Measurements from ENCODE around the gene KLHL9. TPM values are rescaled to one million over a fixed set of nuclear protein-coding genes. Genes with fewer than 3 reads are reported as not detected.
"Not testable (repeated sequence)": the region's sequence is repeated elsewhere in the genome, so short reads cannot be mapped to it uniquely, and the experiment has no call there.

The KLHL9 gene, protein sequence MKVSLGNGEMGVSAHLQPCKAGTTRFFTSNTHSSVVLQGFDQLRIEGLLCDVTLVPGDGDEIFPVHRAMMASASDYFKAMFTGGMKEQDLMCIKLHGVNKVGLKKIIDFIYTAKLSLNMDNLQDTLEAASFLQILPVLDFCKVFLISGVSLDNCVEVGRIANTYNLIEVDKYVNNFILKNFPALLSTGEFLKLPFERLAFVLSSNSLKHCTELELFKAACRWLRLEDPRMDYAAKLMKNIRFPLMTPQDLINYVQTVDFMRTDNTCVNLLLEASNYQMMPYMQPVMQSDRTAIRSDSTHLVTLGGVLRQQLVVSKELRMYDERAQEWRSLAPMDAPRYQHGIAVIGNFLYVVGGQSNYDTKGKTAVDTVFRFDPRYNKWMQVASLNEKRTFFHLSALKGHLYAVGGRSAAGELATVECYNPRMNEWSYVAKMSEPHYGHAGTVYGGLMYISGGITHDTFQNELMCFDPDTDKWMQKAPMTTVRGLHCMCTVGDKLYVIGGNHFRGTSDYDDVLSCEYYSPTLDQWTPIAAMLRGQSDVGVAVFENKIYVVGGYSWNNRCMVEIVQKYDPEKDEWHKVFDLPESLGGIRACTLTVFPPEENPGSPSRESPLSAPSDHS
- total RNA-seq (10 to 100 TPM; 14.1 to 27.7 (median 26.0) TPM), total RNA-seq (50.1 to 115 (median 74.5) reads per million in 29 experiments)
- total RNA-seq (2013), result 39.4 TPM

- Histone ChIP-seq H3K4me3 (ENCODE audit: control insufficient read depth in 1 of 2, extremely low read depth in 1 of 2, low read length in 1 of 2) (peak within 1 kb of the TSS; percentile 91 to 99), H3K27ac (ENCODE audit: low read length) (peak within 1 kb of the TSS; percentile 98), H3K27me3 (replicated peaks in 1 of 2; ENCODE audit: control insufficient read depth in 2 of 2, extremely low read depth in 1 of 2, insufficient read depth in 2 of 2, low read length in 1 of 2) (no peaks in the 10 kb centered on the region), H3K4me1 (ENCODE audit: control insufficient read depth in 1 of 2, extremely low read depth in 1 of 2, insufficient read depth in 2 of 2, low read length in 2 of 2) (peaks cover 16 to 26% of the 10 kb centered on the region in 2 experiments), H3K9me3 (no peaks in the 10 kb centered on the region), H3K36me3 (ENCODE audit: control insufficient read depth in 2 of 2, extremely low read depth in 1 of 2, insufficient read depth in 1 of 2, low read length in 1 of 2) (peaks cover 0 to 25% of the 10 kb centered on the region in 2 donors)
- Mint-ChIP-seq H3K4me1 (peaks cover 57 to 60% (median 57%) of the 10 kb centered on the region in 3 donors), H3K9me3 (no peaks in the 10 kb centered on the region), H3K36me3 (peaks cover 16% of the 10 kb centered on the region), H3K27me3 (peaks cover 0 to 2% of the 10 kb centered on the region in 2 donors), H3K27ac (peak within 1 kb of the TSS; percentile 94), H3K4me3 (peak within 1 kb of the TSS; percentile 88 to 93 (median 89))
- 0% methylated on average over 48 of the region's 55 CpGs for WGBS (ENCODE audit: insufficient coverage)
- POLR2A ChIA-PET, result interaction anchor here (0.6 to 1.3 kb wide), 7 partner anchors 8 to 460 kb away, joined by 3 to 10 read pairs (median 3); no protein-coding TSS in a partner anchor
- DNase-seq, result peak; percentile 69 to 92 (median 79)
- ATAC-seq (replicated peaks in 1 of 4), result peak; percentile 86 to 91 (median 88)
- CTCF ChIA-PET, result interaction anchor here (0.7 to 2.1 kb wide), 15 partner anchors 8 to 137 kb away, joined by 3 to 38 read pairs (median 4); no protein-coding TSS in a partner anchor
These were observed at the start of gene KLHL9 for GRCh38 chr9:21334701-21335632. TSS of gene KLHL9 (minus strand) at chr9:21335404. CDS start at chr9:21334859, 545 bp downstream.

DNA sequence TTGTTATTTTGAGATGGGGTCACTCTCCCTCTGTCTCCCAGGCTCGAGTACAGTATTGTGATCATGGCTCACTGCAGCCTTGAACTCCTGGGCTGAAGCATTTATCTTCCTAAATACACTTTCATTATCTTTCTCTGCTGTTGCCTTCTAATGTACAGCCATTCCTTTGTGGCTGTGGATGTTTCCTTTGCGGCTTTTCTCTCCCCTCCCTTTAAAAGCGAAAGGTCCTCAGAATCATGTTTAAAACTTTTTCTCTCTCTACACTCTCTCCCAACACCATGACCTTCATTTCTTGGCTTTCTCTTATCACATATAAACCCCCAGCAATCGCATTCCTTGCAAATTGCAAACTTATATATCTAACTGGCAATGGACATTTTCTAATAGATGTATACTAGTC lies 48.4 kb upstream of the KLHL9 start:
- no peaks in the 10 kb centered on the region for H3K4me1 ChIP-seq (ENCODE audit: control insufficient read depth in 1 of 2, extremely low read depth in 1 of 2, insufficient read depth in 2 of 2, low read length in 2 of 2)
- Mint-ChIP-seq H3K4me3 (peak overlapping the region in 1 of 3 donors; percentile 1), H3K9me3 (no peaks in the 10 kb centered on the region), H3K27me3 (peaks cover 30 to 42% of the 10 kb centered on the region in 2 donors), H3K36me3 (no peaks in the 10 kb centered on the region), H3K4me1 (peaks cover 14 to 20% (median 17%) of the 10 kb centered on the region in 3 donors), H3K27ac (no peak overlapping the region)
- H3K27me3 ChIP-seq (replicated peaks in 1 of 2; ENCODE audit: control insufficient read depth in 2 of 2, extremely low read depth in 1 of 2, insufficient read depth in 2 of 2, low read length in 1 of 2), result no peaks in the 10 kb centered on the region
- ATAC-seq (replicated peaks in 1 of 4) (no peak), DNase-seq (no peak)
- 60% methylated on average over 1 of the region's 4 CpGs for WGBS (ENCODE audit: insufficient coverage)
- ChIA-PET POLR2A (no interaction called here), CTCF (no interaction called here)
- H3K36me3 ChIP-seq (ENCODE audit: control insufficient read depth in 2 of 2, extremely low read depth in 1 of 2, insufficient read depth in 1 of 2, low read length in 1 of 2), result no peaks in the 10 kb centered on the region
- H3K4me3 ChIP-seq (ENCODE audit: control insufficient read depth in 1 of 2, extremely low read depth in 1 of 2, low read length in 1 of 2), result no peak overlapping the region
- H3K9me3 ChIP-seq, result no peaks in the 10 kb centered on the region
- no peak overlapping the region for H3K27ac ChIP-seq (ENCODE audit: low read length)

- Mint-ChIP-seq H3K27ac (peak overlapping the region in 1 of 2 donors; percentile 36), H3K36me3 (no peaks in the 10 kb centered on the region), H3K4me1 (peaks cover 14 to 20% (median 17%) of the 10 kb centered on the region in 3 donors), H3K9me3 (no peaks in the 10 kb centered on the region), H3K4me3 (peak overlapping the region in 2 of 3 donors; percentile 10 to 12), H3K27me3 (peaks cover 36 to 41% of the 10 kb centered on the region in 2 donors)
- H3K9me3 ChIP-seq, result no peaks in the 10 kb centered on the region
- POLR2A ChIA-PET, result no interaction called here
- H3K27me3 ChIP-seq (replicated peaks in 1 of 2; ENCODE audit: control insufficient read depth in 2 of 2, extremely low read depth in 1 of 2, insufficient read depth in 2 of 2, low read length in 1 of 2), result no peaks in the 10 kb centered on the region
- ATAC-seq (replicated peaks in 1 of 4) (peak in 3 of 4 experiments; percentile 36 to 84 (median 50)), DNase-seq (peak in 3 of 35 experiments; percentile 10 to 37 (median 23))
- H3K36me3 ChIP-seq (ENCODE audit: control insufficient read depth in 2 of 2, extremely low read depth in 1 of 2, insufficient read depth in 1 of 2, low read length in 1 of 2), result no peaks in the 10 kb centered on the region
- no peak overlapping the region for H3K4me3 ChIP-seq (ENCODE audit: control insufficient read depth in 1 of 2, extremely low read depth in 1 of 2, low read length in 1 of 2)
- H3K27ac ChIP-seq (ENCODE audit: low read length), result no peak overlapping the region
- CTCF ChIA-PET, result no interaction called here
- WGBS (ENCODE audit: insufficient coverage), result no CpG with 5 or more reads among the region's 5 CpGs
- H3K4me1 ChIP-seq (ENCODE audit: control insufficient read depth in 1 of 2, extremely low read depth in 1 of 2, insufficient read depth in 2 of 2, low read length in 2 of 2), result no peaks in the 10 kb centered on the region
These were observed 46.5 kb upstream of the KLHL9 start for GRCh38 chr9:21381448-21382339.

GRCh38 chr9:21371467-21371866 lies 36.3 kb upstream of the KLHL9 start:
- H3K4me3 ChIP-seq (ENCODE audit: control insufficient read depth in 1 of 2, extremely low read depth in 1 of 2, low read length in 1 of 2); H3K9me3 Mint-ChIP-seq; H3K27me3 ChIP-seq (replicated peaks in 1 of 2; ENCODE audit: control insufficient read depth in 2 of 2, extremely low read depth in 1 of 2, insufficient read depth in 2 of 2, low read length in 1 of 2); POLR2A ChIA-PET; H3K27ac Mint-ChIP-seq; ATAC-seq (replicated peaks in 1 of 4); H3K4me3 Mint-ChIP-seq; H3K4me1 ChIP-seq (ENCODE audit: control insufficient read depth in 1 of 2, extremely low read depth in 1 of 2, insufficient read depth in 2 of 2, low read length in 2 of 2); H3K4me1 Mint-ChIP-seq; DNase-seq; H3K27ac ChIP-seq (ENCODE audit: low read length); H3K36me3 ChIP-seq (ENCODE audit: control insufficient read depth in 2 of 2, extremely low read depth in 1 of 2, insufficient read depth in 1 of 2, low read length in 1 of 2); H3K9me3 ChIP-seq; H3K36me3 Mint-ChIP-seq; CTCF ChIA-PET: not testable (repeated sequence)
- WGBS (ENCODE audit: insufficient coverage), result no CpG with 5 or more reads among the region's 4 CpGs
- peaks cover 11 to 23% of the 10 kb centered on the region in 2 donors for H3K27me3 Mint-ChIP-seq

GRCh38 chr9:21367957-21368356 lies 32.8 kb upstream of the KLHL9 start, which contains the start of gene IFNA13:
TSS of gene IFNA13 (minus strand) at chr9:21368057. CDS start at chr9:21368010, 47 bp downstream.
- Mint-ChIP-seq H3K4me3 (no peak within 1 kb of the TSS), H3K9me3 (no peaks in the 10 kb centered on the region), H3K4me1 (no peaks in the 10 kb centered on the region), H3K27ac (no peak within 1 kb of the TSS), H3K27me3 (peaks cover 20 to 33% of the 10 kb centered on the region in 2 donors), H3K36me3 (no peaks in the 10 kb centered on the region)
- DNase-seq (no peak), ATAC-seq (replicated peaks in 1 of 4) (no peak)
- WGBS (ENCODE audit: insufficient coverage), result 86% methylated on average over 1 of the region's 3 CpGs
- H3K4me1 ChIP-seq (ENCODE audit: control insufficient read depth in 1 of 2, extremely low read depth in 1 of 2, insufficient read depth in 2 of 2, low read length in 2 of 2), result no peaks in the 10 kb centered on the region
- no peaks in the 10 kb centered on the region for H3K36me3 ChIP-seq (ENCODE audit: control insufficient read depth in 2 of 2, extremely low read depth in 1 of 2, insufficient read depth in 1 of 2, low read length in 1 of 2)
- peaks cover 0 to 6% of the 10 kb centered on the region in 2 experiments for H3K27me3 ChIP-seq (replicated peaks in 1 of 2; ENCODE audit: control insufficient read depth in 2 of 2, extremely low read depth in 1 of 2, insufficient read depth in 2 of 2, low read length in 1 of 2)
- ChIA-PET CTCF (no interaction called here), POLR2A (no interaction called here)
- H3K27ac ChIP-seq (ENCODE audit: low read length), result no peak within 1 kb of the TSS
- no peak within 1 kb of the TSS for H3K4me3 ChIP-seq (ENCODE audit: control insufficient read depth in 1 of 2, extremely low read depth in 1 of 2, low read length in 1 of 2)
- no peaks in the 10 kb centered on the region for H3K9me3 ChIP-seq
